GM19463 (cell line): ENCODE measurements around the gene SMYD3.
"Not testable (repeated sequence)": the region's sequence is repeated elsewhere in the genome, so short reads cannot be mapped to it uniquely, and the experiment has no call there.

ENCODE experiments used
- ATAC-seq: cut with Tn5 transposase; IDR thresholded peaks from one replicate; pipeline ENCODE4 v1.9.1; 2021; ENCODE audit warnings: mild to moderate bottlenecking, moderate library complexity; ENCODE audit not compliant: unreplicated experiment

Gene SMYD3

DNA sequence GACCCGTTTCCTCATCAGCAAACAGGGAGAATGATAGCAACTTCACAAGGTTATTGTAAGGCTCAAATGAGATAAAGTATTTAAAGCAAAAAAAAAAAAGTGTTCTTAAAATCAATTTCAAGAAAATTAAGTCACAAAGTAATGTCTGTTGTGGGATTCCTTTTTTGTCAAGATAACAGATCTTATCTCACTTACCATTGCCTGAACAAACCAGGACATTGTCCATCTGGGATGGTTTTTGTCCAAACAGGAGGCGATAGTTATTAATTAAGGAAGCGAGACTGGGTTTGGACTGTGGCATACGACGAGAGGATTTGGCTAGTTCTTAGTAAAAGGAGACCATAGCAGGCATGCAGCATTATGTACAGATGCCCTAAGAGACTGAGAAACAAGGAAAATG is 458.4 kb downstream of the SMYD3 start:
- no peak for ATAC-seq

DNA sequence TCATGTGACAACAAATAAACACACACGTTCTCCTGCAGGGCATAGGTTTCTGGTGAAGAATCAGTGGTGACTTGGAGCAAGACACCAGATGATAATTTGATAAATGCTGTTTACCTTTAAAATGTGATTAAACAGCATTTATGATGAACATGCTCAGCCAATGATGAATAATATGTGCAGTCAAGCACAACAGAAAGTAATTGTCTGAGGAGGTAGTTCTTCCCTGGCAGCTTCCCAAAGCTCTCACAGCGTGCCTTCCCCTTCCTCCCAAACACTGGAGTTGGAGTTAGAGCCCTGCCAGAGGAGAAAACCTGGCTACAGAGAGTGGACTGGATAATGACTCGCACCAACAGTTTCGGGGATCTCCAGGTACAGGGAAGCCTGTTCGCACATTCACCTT is 463.5 kb downstream of the SMYD3 start:
- no peak for ATAC-seq

DNA sequence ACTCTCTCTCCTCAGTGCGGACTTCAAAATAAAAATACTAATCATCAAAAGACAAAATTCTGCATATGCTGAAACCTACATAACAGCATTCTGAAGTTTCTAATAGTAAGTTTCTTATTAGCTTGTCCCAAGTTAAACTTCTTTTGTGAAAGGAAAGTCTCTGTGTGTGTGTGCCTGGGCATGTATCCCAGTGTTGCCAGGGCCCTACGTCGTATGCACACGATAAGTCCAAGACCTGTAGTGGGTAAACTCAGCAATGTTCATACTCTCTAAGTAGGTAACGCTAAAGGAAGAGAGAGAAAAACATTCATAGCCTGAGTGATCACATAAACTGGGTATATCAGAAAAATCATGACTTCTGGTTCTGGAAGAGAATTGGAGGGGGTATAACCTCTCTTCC is 465.7 kb downstream of the SMYD3 start:
- ATAC-seq = no peak

DNA sequence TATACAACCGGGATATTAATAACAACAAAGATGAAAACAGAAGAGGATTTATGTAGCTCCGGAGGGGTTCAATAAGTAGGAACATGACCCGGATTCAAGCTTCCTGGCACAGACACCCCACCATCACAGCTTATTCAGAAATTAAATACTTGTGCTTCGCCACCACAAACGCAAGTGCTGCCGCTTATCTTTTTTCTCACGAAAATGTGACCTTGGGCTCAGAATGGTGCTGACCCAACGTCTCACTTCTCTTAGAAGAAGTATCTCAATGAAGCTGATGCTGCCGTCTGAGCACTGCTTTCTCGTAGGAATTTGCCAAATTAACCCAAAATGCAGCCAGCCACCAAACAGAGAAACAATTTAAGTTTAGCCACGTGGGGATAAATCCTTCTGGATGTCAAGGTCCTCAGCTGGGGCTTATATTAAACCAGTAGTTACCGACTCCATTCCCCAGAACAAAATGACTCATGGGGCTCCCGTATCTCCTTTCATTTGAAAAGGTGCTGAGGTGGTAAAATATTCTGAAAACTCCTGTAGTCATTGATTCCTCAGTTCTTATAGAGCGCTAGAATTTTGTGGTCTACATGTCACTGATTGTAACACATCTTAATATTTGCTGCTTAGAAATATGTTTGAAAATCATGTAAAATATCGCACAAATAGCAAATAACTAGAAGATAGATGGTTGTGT is 466.7 kb downstream of the SMYD3 start:
- ATAC-seq = no peak

DNA sequence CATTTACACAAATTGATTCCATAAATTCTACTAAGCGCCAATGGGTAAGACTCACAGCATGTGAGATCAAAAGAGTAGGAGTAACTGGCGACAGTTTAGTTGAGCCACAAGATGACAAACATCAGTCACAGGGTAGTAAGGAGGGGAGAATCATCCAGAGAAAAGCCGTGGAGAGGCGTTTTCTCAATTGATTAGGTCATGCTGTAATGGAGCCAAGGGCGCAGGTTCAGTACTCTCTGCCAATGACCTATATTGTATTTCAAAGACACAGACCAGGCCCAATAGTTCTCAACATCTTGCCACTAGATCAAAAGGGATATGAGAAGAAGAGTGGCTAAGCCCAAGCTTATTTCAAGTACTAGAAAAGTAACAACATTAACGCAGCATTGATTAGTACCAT is 467.5 kb downstream of the SMYD3 start:
- no peak for ATAC-seq

DNA sequence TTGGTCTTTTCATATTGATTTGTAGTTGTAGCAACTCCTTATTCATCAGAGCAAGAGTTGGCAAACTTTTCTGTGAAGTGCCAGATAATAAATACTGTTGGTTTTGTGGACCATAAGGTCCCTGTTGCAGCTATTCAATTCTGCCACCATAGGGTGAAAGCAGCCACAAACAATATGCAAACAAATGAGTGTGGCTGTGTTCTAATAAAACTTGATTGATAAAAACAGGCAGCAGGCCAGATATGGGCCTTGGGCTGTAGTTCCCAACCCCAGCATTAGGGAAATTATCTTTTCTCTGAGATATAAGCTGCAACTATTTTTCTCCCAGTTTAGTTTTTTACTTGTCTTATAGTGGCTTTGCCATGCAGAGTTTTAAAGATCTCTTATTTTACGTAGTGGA is 469.2 kb downstream of the SMYD3 start:
- no peak for ATAC-seq

DNA sequence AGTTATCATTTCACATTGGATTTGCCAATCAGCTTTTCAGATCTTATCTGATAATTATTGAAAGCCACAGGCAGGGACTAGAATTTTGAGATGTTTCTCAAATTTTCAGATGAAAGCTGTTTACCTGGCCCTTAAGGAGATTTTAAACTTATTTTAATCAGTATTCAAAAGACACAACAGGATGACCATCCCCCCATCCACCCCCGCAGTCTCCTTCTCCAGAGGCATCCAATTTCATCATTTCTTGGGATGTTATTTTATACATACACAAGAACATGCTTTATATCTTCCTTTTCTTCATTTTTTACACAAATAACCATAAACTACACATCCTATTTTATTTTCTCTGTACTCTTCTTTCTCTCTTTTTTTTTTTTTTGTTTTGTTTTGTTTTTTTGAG is 470.9 kb downstream of the SMYD3 start:
- ATAC-seq = no peak

DNA sequence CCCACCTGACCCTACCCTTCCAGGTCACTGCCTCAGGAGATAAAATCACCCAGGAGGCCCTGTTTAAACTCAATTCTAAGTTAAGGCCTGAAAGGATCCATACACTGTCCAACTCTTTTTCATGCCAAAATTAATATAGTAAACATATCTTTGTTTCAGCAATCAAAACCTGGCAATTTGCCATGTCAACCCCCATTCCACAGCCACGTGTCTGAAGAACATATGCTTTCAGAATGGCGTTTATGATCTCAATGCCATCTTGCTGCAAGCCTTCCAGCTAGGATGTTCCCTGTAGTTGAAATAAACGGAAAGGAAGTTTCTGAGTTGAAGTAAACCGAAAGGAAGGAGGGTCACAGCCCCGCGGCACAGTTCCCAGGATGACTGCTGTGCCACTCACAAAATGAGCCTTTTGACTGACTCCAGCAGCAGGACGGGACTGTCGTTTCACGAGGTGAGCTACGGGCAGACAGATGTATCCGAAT is 472.0 kb downstream of the SMYD3 start:
- no peak for ATAC-seq

DNA sequence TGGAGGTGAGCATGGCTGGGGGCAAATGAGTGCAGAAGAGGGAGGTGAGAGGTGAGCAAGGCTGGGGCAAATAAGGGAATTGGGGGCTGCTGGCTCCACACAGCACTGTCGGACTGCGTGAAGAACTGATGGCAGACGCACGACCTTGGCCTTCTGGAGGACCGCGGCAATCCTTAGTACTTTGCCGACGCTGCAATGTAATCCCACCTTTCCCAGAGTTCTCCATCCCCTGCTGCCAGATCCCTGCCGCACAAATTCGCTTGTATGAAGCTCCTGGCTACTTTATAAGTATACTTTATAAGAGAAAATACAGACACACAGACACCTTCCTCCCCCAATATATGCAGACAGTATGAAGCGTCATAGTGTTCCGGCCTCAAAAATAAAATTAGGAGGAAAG is 472.4 kb downstream of the SMYD3 start:
- ATAC-seq = no peak

DNA sequence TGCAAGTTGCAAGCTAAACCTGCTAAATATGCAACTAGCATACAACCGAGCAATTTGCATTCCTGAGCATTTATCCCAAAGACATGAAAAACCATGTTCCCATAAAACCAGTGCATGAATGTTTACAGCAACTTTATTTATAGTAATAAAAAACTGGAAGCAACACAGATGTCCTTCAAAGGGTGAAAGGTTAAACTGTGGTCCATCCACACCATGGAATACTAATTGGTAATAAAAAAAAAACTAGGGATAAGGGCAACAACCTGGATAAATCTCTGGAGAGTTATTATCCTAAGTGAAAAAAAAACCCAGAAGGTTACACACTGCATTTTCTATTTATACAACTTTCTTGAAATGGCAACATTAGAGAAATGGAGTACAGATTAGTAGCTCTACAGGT is 474.1 kb downstream of the SMYD3 start:
- ATAC-seq = no peak

DNA sequence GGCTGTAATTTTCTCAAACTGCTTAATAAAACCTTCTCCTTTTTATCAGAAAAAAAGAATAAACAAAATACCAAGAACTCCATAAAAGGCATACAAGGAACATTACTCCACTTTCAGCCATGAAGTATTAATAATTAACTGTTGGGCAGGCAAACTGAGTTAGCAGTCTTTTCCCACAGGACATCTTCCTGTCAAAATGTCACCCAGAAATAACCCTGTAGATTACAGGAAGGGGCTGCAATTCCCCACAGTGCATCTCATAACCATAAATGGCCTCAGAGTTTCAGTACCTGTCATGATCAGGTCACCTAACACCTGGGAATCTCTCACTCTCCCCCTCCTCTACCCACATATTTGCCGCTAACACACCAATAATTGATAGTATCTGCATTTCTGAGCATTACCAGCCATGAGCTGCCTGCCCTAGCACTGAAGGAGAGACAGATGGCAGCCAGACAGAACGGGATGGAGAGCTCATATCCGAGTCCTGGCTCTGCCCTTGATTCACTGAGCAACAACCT is 475.0 kb downstream of the SMYD3 start:
- peak; percentile 57 for ATAC-seq

DNA sequence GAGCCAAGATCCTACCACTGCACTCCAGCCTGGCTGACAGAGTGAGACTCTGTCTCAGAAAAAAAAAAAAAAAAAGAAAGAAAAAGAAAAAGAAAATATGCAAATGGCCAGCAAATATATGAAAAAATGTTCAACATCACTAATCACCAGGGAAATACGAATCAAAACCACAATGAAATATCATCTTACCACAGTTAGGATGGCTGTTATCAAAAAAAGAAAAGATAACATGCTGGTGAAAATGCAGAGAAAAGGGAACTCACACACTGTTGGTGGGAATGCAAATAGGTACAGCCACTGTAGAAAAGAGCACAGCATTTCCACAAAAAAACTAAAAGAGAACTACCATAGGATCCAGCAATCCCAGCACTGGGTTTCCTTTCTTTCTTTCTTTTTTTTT is 477.5 kb downstream of the SMYD3 start:
- no peak for ATAC-seq

DNA sequence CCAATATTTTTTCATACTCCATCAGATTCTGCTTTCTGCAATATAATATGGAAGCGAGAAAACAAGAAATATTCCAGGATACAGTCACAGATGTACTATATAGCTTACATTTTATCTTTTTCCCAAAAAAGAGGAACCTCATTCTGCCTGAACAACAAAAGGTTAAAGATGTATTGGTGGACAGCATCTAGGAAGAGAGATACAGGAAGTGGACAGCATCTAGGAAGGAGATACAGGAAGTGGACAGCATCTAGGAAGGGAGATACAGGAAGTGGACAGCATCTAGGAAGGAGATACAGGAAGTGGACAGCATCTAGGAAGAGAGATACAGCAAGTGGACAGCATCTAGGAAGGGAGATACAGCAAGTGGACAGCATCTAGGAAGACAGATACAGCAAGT is 483.0 kb downstream of the SMYD3 start:
- not testable (repeated sequence) for ATAC-seq

DNA sequence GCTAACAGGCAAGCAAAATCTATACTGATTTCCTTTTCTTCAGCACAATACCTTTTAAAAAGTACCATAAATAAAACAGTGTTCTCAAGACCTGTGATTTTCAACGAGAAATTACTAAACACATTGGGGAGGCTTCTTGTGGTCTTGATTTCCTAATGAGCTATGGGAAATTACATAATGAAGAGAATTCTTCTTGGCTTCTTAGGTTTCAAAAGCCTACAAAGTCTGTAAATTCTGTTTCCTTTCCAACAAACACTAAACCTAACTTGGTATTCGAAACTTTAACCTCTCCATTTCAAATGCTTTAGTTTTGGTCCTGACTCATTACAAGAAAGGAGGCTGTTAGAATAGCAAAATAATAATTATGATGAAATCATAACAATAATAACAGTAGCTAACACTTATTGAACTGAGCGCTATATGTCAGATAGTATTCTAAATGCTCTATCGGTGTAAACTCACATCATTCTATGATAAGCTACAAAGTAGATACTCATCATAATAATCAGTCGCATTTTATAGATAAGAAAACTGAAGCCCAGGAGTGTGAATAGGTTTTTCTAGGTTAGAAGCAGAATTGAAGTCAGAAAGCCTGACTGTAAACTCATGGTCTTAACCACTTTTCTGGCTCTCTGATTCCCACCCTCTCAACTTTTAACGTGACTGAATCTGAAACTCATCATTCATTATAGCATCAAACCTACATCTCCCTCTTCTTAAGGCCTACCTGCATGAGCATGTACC is 486.7 kb downstream of the SMYD3 start:
- peak; percentile 76 for ATAC-seq

DNA sequence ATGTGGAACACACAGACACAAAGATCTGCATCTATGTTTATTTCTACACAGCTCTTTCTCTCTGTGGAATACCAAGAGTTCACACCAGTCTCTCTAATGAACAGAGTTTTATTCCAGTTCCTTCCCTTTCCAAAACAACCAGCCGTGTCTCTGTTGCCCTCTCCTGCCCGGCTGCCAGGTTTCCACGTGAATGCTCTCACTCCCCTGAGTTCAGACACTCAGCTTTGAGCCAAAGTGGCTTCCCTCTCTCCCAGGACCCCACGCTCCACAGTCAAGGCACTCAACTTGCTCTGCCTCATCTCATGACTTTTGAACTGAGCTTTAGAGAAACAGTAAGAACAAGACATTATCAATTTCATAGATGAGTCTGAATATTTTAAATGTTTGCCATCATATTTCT is 488.9 kb downstream of the SMYD3 start:
- no peak for ATAC-seq

DNA sequence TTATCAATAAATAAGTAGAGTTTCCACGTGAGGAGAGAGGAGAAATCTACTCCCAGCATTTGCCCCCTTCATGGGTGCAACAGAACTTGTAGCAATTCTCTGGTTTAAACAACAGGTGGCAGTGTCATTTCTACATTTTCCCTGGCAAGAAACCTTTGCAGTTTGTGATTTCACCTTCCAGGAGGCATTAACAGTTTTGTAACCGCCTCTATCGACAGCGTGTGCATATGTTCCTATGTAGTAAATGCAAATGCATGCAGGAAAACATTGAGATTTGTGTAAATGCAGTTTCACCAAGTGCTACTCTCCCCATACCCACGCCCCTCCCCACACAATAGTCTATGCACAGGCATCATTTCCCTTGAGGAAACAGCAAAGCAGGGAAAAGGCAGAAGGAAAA is 494.7 kb downstream of the SMYD3 start:
- ATAC-seq = no peak

DNA sequence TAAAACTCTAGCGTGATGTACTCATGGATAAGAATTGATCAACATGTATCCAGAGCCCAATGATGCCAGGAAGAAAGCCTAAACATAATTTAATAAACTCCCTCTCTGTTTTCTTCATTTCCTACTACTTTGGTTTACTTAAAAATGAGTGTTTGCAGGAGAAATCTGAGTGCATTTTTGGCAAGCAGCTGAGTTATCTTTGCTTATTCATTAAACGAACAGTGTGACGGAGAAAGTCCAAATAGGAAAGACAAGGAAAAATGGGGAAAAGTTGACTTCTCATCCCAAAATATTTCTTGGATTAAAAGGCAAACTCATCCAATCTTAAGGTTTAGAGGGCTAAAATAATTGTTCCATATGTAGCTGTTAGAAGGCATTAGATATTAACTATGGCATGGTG is 496.7 kb downstream of the SMYD3 start:
- no peak for ATAC-seq

DNA sequence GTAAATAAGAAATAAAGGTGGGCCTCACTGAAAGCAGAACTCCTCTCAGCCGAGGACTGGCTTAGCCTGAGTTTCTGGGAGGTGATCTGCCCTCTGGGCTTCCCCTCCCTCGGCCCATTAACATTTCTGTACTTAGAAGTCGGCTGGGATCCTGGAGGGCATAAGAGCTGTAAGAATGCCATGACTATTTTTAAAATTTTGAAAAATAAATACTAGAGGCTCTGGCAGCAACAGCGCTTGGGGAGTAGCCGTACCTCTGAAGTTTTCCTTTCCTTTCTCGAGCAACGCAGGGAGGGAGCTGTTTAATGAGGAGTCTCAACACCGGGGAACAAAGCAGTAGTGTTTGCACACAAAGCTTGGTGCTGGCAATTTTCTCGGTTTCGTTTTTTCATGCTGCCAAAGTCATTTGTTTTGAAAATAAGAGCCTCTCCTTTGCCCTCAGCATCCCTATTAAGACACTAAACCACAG is 498.7 kb downstream of the SMYD3 start:
- ATAC-seq = no peak

DNA sequence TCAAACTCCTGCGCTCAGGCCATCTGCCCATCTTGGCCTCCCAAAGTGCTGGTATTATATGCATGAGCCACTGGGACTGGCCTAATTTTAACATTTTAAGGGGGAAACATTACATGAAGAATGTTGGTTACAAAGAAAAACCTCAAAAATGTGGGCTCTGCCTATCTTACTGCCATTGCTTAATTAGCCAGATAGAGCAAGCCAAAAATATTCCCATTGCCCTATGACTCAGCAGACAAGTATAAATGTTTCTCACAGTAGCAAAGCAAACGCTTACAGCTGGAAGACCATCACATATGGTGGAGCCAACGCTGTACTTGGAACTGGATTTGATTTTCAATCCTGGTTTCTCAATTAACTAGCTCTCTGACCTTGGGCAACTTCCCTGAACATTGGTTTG is 502.0 kb downstream of the SMYD3 start:
- ATAC-seq = no peak

DNA sequence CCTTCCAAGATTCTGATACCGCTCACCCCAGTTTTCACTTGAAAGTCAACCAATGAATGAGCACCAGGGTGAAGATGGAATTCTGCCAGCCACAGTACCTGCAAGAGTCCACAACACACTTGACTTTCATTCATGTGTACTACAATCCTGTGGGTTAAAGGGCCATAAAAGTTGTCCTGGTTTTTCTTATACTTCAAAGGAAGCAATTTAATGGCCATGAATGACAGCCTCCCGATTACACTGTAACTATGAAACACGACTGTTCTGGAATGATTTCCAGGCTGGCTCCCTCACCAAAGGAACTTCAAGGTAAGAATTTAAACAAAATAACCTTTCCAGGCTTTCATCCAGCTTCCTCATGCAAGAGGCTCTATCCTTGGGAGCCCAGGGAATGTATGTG is 502.8 kb downstream of the SMYD3 start:
- no peak for ATAC-seq

DNA sequence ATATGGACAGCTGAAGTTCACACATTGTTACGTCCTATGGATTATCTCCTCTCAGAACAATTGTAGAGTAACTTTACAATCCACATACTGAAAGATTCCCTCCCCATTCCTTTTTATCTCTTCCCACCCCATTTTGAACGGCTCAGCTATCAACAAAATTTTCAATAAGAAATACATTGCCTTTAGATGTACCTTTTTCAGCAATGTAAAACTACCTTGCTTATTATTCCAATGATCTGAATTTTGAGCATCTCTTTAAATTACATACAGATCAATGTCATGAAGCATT is 503.7 kb downstream of the SMYD3 start:
- no peak for ATAC-seq

DNA sequence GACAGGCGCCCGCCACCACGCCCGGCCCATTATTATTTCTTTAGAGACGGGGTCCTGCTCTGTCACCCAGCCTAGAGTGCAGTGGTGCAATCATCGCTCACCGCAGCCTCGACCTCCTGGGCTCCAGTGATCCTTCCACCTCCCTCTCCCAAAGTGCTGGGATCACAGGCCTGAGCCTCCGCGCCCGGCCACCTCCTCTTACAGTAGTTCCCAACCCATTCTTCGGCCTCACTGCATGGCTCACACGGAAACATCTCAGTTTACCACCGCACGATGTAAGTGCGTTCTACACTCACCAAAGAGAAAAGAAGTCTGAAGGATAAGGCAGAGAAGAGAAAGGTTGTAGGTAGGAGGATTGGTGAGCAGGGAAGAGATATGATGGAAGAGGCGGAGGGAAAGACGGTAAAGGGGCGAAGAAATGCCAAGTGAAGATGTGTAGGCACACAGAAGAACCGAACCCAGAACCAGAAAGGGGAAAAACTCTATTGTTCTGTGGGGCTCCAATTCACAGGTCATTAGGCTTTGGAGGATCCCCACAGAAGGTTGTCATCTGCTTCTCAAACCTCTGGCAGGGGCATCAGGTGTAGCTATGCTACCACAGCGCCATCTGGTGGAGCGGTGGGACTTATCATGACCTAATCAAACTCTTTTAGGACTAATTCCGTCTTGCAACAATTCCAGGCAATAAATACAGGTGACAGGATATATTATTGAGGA is 504.2 kb downstream of the SMYD3 start:
- peak; percentile 57 for ATAC-seq
